Trophoblast cell (in vitro differentiated cells and primary cell): ENCODE results near the gene KCNJ10.

Experiments used
- DNase-seq, 2 donors: peaks; one replicate each; pipeline ENCODE4 v3.0.0-alpha.2; 2016
- H2AFZ ChIP-seq: 2 replicates; pipeline ENCODE4 v1.6.1; 2013; ENCODE audit warnings: low read length, moderate library complexity, mild to moderate bottlenecking; ENCODE audit not compliant: insufficient read depth, poor library complexity
- H2AK5ac ChIP-seq: 2 replicates; pipeline ENCODE4 v1.6.1; 2013; ENCODE audit warnings: mild to moderate bottlenecking, low read length
- H2BK120ac ChIP-seq: 2 replicates; pipeline ENCODE4 v1.6.1; 2013; ENCODE audit warnings: low read length, mild to moderate bottlenecking, moderate library complexity; ENCODE audit not compliant: insufficient read depth, poor library complexity
- H2BK12ac ChIP-seq: 2 replicates; pipeline ENCODE4 v1.6.1; 2013; ENCODE audit warnings: mild to moderate bottlenecking, low read length, moderate library complexity
- H2BK5ac ChIP-seq: 2 replicates; pipeline ENCODE4 v1.6.1; 2013; ENCODE audit warnings: low read length, low read depth, moderate library complexity, mild to moderate bottlenecking; ENCODE audit not compliant: poor library complexity
- H3K14ac ChIP-seq: 2 replicates; pipeline ENCODE4 v1.6.1; 2013; ENCODE audit warnings: mild to moderate bottlenecking, low read length
- H3K18ac ChIP-seq: 2 replicates; pipeline ENCODE4 v1.6.1; 2013; ENCODE audit warnings: mild to moderate bottlenecking, low read length
- H3K23ac ChIP-seq: 2 replicates; pipeline ENCODE4 v1.6.1; 2013; ENCODE audit warnings: low read length
- H3K27ac ChIP-seq: 2 replicates; pipeline ENCODE4 v1.5.1; 2013; ENCODE audit warnings: low read depth, mild to moderate bottlenecking, inconsistent platforms, low read length, moderate library complexity
- H3K27me3 ChIP-seq: 2 replicates; pipeline ENCODE4 v1.6.1; 2013; ENCODE audit warnings: inconsistent platforms, mild to moderate bottlenecking, low read length, moderate library complexity; ENCODE audit not compliant: insufficient read depth
- H3K36me3 ChIP-seq, 2 experiments: 1 replicate in 1 of 2; 2 replicates in 1 of 2; pipeline ENCODE4 v1.6.1; 2013; ENCODE audit warnings: low read length in 2 of 2, mild to moderate bottlenecking in 2 of 2, moderate library complexity in 1 of 2; ENCODE audit not compliant: insufficient read depth in 2 of 2, control insufficient read depth in 1 of 2
- H3K4ac ChIP-seq: 2 replicates; pipeline ENCODE4 v1.6.1; 2013; ENCODE audit warnings: low read depth, mild to moderate bottlenecking, low read length, moderate library complexity
- H3K4me1 ChIP-seq, 2 experiments: 1 replicate in 1 of 2; 2 replicates in 1 of 2; pipeline ENCODE4 v1.6.1; 2013; ENCODE audit warnings: low read length in 2 of 2, mild to moderate bottlenecking in 2 of 2, moderate library complexity in 1 of 2; ENCODE audit not compliant: insufficient read depth in 2 of 2, control insufficient read depth in 1 of 2
- H3K4me2 ChIP-seq: 2 replicates; pipeline ENCODE4 v1.6.1; 2013; ENCODE audit warnings: inconsistent platforms, mild to moderate bottlenecking, low read length, moderate library complexity
- H3K4me3 ChIP-seq: 2 replicates; pipeline ENCODE4 v1.5.1; 2013; ENCODE audit warnings: mild to moderate bottlenecking, low read depth, low read length, inconsistent platforms
- H3K79me1 ChIP-seq: one replicate; pipeline ENCODE4 v1.6.1; 2013; ENCODE audit warnings: low read length
- H3K79me2 ChIP-seq: 2 replicates; pipeline ENCODE4 v1.6.1; 2013; ENCODE audit warnings: low read length, mild to moderate bottlenecking; ENCODE audit not compliant: control insufficient read depth, insufficient read depth, poor library complexity
- H3K9ac ChIP-seq: 2 replicates; pipeline ENCODE4 v1.6.1; 2013; ENCODE audit warnings: mild to moderate bottlenecking, low read length
- H3K9me3 ChIP-seq: 2 replicates; pipeline ENCODE4 v1.6.1; 2013; ENCODE audit warnings: low read depth, mild to moderate bottlenecking, control low read depth, inconsistent platforms, low read length; ENCODE audit not compliant: insufficient read depth
- H4K12ac ChIP-seq: 2 replicates; pipeline ENCODE4 v1.6.1; 2013; ENCODE audit warnings: low read depth, mild to moderate bottlenecking, low read length, moderate library complexity
- H4K8ac ChIP-seq: 2 replicates; pipeline ENCODE4 v1.6.1; 2013; ENCODE audit warnings: low read depth, mild to moderate bottlenecking, low read length, moderate library complexity
- H4K91ac ChIP-seq: one replicate; pipeline ENCODE4 v1.6.1; 2013; ENCODE audit warnings: low read depth, mild to moderate bottlenecking, low read length, moderate library complexity
- WGBS: extraction: QIAGEN DNeasy Blood & Tissue Kit; methylation state at CpG from one replicate; pipeline ENCODE4 v1.1.7; 2013; ENCODE audit warnings: missing lambda C conversion rate; ENCODE audit not compliant: insufficient read length, insufficient coverage; ENCODE audit errors: extremely low coverage; 5-methylcytosine and 5-hydroxymethylcytosine counted together

The KCNJ10 gene

DNA sequence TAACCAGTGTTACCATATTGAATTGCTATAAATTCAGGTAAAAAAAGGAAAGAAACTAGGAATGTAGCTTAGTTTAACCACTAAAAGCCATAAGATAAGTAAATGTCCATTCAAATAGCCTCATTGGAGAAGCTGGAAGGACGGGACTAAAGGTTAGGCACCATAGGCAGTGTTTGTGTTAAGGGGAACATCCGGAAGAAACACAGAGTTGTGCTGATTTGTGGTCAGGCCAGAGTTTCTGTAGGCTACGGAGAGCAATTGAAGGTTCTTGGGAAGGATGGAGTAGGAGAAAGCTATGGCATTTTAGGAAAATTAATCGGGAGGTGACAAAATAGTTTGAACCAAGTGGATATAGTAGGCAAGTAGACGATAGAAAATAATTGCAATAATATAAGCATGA lies 1.3 kb upstream of the KCNJ10 start:
- Histone ChIP-seq H3K36me3 (no peaks in the 10 kb centered on the region), H3K9ac (no peak overlapping the region), H3K23ac (no peak overlapping the region), H3K14ac (no peak overlapping the region), H2AK5ac (no peak overlapping the region), H4K91ac (no peak overlapping the region), H3K79me1 (no peaks in the 10 kb centered on the region), H3K4me1 (peaks cover 0 to 14% of the 10 kb centered on the region in 2 experiments), H2BK5ac (no peak overlapping the region), H3K79me2 (no peaks in the 10 kb centered on the region), H3K4me2 (no peak overlapping the region), H3K9me3 (no peaks in the 10 kb centered on the region), H2BK120ac (no peak overlapping the region), H4K12ac (no peak overlapping the region), H3K4ac (no peak overlapping the region), H3K27me3 (no peaks in the 10 kb centered on the region), H4K8ac (no peak overlapping the region), H2BK12ac (no peak overlapping the region), H2AFZ (no peak overlapping the region), H3K18ac (no peak overlapping the region), H3K27ac (no peak overlapping the region), H3K4me3 (no peak overlapping the region)
- WGBS = no CpG with 5 or more reads among the region's 5 CpGs
- no peak for DNase-seq

DNA sequence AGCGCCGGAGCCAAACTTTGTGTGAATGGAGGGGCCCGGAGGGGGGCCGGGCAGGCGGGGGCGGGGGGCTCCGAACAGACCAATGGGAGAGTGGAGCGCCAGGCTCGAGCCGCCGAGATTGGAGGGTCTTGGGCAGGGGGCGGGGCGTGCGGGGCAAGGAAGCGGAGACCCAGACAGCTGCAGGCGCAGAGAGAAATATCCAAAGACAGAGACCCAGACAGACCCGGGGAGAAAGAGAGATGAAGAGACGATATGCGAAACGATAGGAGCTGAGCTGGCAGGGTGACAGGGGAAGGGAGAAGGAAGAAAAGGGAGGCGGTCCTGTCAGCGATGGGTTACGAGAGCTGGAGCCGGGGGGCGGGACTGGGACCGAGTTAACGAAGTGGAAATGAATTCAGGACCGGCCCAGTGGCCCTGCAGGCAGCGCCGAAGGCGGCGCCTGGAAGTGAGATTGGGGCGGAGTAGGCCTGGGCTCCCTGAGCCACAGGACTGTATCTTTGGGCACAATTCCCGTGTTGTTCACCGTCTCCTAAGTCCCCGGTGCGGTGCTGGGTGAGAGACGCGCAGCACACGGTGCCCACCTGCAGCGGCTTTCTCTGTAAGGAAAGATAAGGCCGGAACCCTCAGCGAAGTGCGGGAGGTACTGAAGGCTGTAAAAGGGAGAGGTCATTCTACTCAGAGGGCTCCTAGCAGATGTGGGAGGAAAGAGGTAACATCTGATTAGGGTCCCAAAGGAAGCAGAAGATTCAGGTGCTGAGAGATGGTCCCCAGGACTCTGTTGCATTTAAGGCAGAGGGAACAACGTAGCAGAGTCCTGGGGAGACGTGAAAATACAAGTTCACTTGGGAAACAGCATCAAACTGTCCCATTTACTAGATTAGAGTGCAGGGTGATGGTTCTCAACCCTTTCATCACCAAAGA lies 543 bp upstream of the KCNJ10 start:
- Histone ChIP-seq H3K18ac (no peak overlapping the region), H4K8ac (no peak overlapping the region), H3K14ac (no peak overlapping the region)

DNA sequence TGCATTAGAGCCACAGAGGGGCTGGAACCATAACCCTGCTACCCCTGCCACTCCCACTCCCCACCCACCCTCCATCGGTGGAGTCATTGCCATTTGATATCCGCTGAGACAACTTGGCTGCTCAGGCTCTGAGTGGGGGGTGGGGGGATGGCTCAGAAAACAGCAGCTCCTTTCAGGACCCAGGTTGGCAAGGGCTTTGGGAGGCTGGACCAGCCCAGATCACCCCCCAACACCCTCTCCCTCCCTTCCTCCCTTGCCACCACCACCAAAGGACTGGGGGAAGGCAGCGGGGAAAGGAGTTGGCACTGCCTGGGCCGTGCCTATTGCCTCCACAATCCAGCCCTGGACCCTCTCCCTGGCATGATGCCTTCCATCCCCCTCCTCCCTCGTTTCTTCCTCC lies 1.7 kb downstream of the KCNJ10 start:
- no peak for DNase-seq

More for the DNA sequence above, 543 bp upstream of the KCNJ10 start:
- Histone ChIP-seq H3K4me1 (peaks cover 0 to 14% of the 10 kb centered on the region in 2 experiments), H4K91ac (no peak overlapping the region), H3K36me3 (no peaks in the 10 kb centered on the region), H3K79me1 (no peaks in the 10 kb centered on the region), H3K27ac (no peak overlapping the region), H2AFZ (peak overlapping the region; percentile 92), H2BK12ac (no peak overlapping the region), H4K12ac (no peak overlapping the region), H3K9me3 (no peaks in the 10 kb centered on the region), H2BK5ac (no peak overlapping the region), H3K4me3 (peak overlapping the region; percentile 73), H3K79me2 (no peaks in the 10 kb centered on the region), H3K9ac (no peak overlapping the region), H2AK5ac (no peak overlapping the region), H3K4ac (no peak overlapping the region), H3K23ac (no peak overlapping the region), H3K4me2 (peak overlapping the region; percentile 94), H2BK120ac (no peak overlapping the region), H3K27me3 (no peaks in the 10 kb centered on the region)
- peak; percentile 62 to 75 for DNase-seq
- whole genome bisulfite sequencing = no CpG with 5 or more reads among the region's 46 CpGs

DNA sequence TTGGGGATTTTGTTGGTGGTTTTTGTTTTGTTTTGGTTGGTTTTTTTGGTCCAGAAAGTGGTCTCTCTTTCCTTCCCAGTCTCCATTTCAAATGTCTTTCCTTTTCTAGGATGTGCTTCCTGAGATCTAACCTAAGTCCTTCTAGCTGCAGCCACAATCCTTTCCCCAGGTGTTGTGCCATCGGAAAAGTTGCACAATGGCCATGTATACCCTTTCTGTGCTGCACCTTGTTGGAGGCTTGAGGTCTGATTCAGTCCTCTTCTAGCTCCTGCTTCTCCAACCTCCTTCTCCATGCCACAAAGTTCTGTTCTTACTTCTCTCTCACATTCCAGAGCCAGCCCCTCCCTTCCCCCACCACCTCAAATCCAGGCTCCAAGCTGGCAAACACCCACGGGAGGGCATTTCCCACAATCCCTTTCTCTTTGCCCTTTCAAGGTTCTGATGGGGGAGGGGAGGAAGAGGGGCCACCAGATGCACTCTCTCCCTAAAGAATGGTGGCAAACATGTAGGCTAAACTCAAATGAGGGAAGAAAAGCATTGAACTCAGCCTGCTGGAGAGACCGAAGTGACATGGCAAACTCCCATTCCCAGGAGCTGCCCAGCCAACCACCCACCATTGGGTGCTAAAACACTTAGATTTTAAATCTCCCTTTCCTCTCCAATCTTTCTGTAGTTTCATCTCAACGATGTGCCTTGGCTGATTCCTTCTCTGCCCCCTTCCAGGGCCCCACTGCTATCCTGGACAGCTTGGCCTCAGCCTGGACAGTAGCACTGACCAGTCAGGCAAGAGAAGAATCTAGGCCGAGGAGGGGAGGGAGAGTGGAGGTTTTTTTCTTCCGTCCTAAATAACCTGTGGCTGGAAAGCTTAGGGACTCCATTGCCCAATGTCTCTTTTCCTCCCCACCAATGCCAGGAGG lies 2.9 kb downstream of the KCNJ10 start:
- WGBS = no CpG with 5 or more reads among the region's 6 CpGs
- no peak overlapping the region for H2AFZ ChIP-seq
- no peak overlapping the region for H3K18ac ChIP-seq
- no peak for DNase-seq
- no peak overlapping the region for H3K14ac ChIP-seq
- H3K9me3 ChIP-seq = peaks cover under 1% of the 10 kb centered on the region
- no peak overlapping the region for H3K4ac ChIP-seq
- no peak overlapping the region for H4K8ac ChIP-seq
- H2AK5ac ChIP-seq = no peak overlapping the region
- H3K27me3 ChIP-seq = no peaks in the 10 kb centered on the region
- no peak overlapping the region for H3K4me2 ChIP-seq
- no peak overlapping the region for H3K4me3 ChIP-seq
- no peak overlapping the region for H3K27ac ChIP-seq
- H4K12ac ChIP-seq = no peak overlapping the region
- H4K91ac ChIP-seq = no peak overlapping the region
- H3K4me1 ChIP-seq = peaks cover 5 to 22% of the 10 kb centered on the region in 2 experiments
- H3K79me1 ChIP-seq = no peaks in the 10 kb centered on the region
- no peak overlapping the region for H3K23ac ChIP-seq
- H3K79me2 ChIP-seq = no peaks in the 10 kb centered on the region
- no peak overlapping the region for H2BK120ac ChIP-seq
- H3K9ac ChIP-seq = no peak overlapping the region
- H2BK5ac ChIP-seq = no peak overlapping the region
- no peak overlapping the region for H2BK12ac ChIP-seq
- H3K36me3 ChIP-seq = no peaks in the 10 kb centered on the region

More for the DNA sequence above, 1.7 kb downstream of the KCNJ10 start:
- Histone ChIP-seq H3K23ac (no peak overlapping the region), H2BK12ac (no peak overlapping the region), H4K12ac (no peak overlapping the region), H3K79me2 (no peaks in the 10 kb centered on the region), H3K18ac (no peak overlapping the region), H2AK5ac (no peak overlapping the region), H4K91ac (no peak overlapping the region), H3K4me3 (no peak overlapping the region), H3K79me1 (no peaks in the 10 kb centered on the region), H3K27ac (no peak overlapping the region), H3K4ac (no peak overlapping the region), H2AFZ (no peak overlapping the region), H3K4me1 (peaks cover 5 to 22% of the 10 kb centered on the region in 2 experiments), H3K4me2 (no peak overlapping the region), H2BK5ac (no peak overlapping the region), H2BK120ac (no peak overlapping the region), H3K9me3 (no peaks in the 10 kb centered on the region), H3K9ac (no peak overlapping the region), H4K8ac (no peak overlapping the region), H3K14ac (no peak overlapping the region), H3K27me3 (no peaks in the 10 kb centered on the region), H3K36me3 (no peaks in the 10 kb centered on the region)
- no CpG with 5 or more reads among the region's 5 CpGs for WGBS
